RWPE1 (cell line): ENCODE results near the gene TACSTD2.
"Not testable (repeated sequence)": the region's sequence is repeated elsewhere in the genome, so short reads cannot be mapped to it uniquely, and the experiment has no call there.

Experiments used
- CTCF ChIA-PET: fragments of 350-600 bp; sonication (Branson Sonifier 250); formaldehyde crosslinking; extraction: SDS; loops from one replicate; lab custom pipeline; 2021; lab: Yijun Ruan, JAX
- POLR2A ChIA-PET: fragments of 400-600 bp; formaldehyde crosslinking; extraction: SDS; loops from one replicate; lab custom pipeline; 2020; ENCODE audit warnings: antibody characterized with exemption; ENCODE audit not compliant: low non-redundant PET; lab: Yijun Ruan, JAX
- DNase-seq: peaks from one replicate; pipeline ENCODE4 v3.0.0; 2012; ENCODE audit warnings: low spot score
- H3K27ac ChIP-seq: fragments of 450-650 bp; 2 replicates; pipeline ENCODE4 v1.5.1; 2017
- TF ChIP-seq, protein P1 (sequence below): fragments of 450-650 bp; conservative IDR thresholded peaks from 2 replicates; pipeline ENCODE4 v1.5.1; 2017; ENCODE audit warnings: low read depth, mild to moderate bottlenecking

Gene TACSTD2, protein sequence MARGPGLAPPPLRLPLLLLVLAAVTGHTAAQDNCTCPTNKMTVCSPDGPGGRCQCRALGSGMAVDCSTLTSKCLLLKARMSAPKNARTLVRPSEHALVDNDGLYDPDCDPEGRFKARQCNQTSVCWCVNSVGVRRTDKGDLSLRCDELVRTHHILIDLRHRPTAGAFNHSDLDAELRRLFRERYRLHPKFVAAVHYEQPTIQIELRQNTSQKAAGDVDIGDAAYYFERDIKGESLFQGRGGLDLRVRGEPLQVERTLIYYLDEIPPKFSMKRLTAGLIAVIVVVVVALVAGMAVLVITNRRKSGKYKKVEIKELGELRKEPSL

DNA sequence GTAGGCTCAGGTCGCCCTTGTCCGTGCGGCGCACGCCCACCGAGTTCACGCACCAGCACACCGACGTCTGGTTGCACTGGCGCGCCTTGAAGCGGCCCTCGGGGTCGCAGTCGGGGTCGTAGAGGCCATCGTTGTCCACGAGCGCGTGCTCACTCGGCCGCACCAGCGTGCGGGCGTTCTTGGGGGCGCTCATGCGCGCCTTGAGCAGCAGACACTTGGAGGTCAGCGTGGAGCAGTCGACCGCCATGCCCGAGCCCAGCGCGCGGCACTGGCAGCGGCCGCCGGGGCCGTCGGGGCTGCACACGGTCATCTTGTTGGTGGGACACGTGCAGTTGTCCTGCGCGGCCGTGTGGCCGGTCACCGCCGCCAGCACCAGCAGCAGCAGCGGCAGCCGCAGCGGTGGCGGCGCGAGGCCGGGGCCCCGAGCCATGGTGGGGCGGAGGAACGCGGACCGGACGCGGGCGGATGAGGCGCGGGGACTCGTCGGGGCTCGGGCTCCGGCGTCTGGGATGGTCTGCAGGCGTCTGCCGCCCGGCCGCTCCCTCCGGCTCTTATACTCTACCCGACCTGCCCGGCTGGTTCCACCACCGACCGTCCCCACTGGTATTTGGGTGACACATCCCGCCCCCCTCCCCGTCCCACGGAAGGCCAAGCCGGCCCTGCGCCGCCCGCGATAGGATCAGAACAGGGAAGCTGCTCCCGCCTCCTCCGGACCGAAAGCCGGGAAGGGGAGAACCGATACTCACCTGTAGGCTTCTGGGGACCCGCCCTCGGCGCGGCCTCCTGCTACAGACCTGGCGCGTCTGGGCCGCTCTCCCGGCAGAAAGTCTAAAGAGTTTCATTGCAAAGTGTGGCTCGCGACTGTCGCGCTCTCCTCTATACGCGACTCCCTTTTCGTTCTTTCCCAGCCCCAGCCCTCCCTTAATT, at the start of gene TACSTD2:
Gene TACSTD2 (minus strand): TSS at position 526 of the 927 bp plus-strand sequence. CDS start 96 bp downstream, at position 430.
- ChIA-PET POLR2A (interaction anchor here (0.5 to 0.9 kb wide), 6 partner anchors 10 to 48 kb away, joined by 3 to 19 read pairs (median 4); no protein-coding TSS in a partner anchor), CTCF (interaction anchor here (0.6 to 1.9 kb wide), 2 partner anchors 61 to 76 kb away, joined by 3 to 13 read pairs; no protein-coding TSS in a partner anchor)
- peak within 1 kb of the TSS; percentile 93 for H3K27ac ChIP-seq
- TF ChIP-seq, protein P1, sequence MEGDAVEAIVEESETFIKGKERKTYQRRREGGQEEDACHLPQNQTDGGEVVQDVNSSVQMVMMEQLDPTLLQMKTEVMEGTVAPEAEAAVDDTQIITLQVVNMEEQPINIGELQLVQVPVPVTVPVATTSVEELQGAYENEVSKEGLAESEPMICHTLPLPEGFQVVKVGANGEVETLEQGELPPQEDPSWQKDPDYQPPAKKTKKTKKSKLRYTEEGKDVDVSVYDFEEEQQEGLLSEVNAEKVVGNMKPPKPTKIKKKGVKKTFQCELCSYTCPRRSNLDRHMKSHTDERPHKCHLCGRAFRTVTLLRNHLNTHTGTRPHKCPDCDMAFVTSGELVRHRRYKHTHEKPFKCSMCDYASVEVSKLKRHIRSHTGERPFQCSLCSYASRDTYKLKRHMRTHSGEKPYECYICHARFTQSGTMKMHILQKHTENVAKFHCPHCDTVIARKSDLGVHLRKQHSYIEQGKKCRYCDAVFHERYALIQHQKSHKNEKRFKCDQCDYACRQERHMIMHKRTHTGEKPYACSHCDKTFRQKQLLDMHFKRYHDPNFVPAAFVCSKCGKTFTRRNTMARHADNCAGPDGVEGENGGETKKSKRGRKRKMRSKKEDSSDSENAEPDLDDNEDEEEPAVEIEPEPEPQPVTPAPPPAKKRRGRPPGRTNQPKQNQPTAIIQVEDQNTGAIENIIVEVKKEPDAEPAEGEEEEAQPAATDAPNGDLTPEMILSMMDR, result 0 out of 2 replicates have a peak, but pooled peaks have one; percentile 22
- peak; percentile 86 for DNase-seq

DNA sequence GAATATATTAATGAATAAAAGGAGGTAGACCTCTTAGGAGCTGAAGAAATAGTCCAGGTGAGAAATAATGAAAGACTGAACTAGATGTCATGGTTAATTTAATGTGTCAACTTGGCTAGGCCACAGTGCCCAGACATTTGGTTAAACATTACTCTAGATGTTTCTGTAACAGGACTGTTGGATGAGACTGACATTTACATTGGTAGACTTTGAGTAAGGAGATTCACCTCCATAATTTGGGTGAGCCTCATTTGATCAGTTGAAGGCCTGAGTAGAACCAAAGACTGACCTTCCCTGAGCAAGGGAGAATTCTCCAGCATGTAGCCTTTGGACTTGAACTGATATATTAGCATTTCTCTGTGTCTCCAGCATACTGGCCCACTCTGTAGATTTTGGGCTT, 49.2 kb upstream of the TACSTD2 start:
- TF ChIP-seq, protein P1, result no peak
- H3K27ac ChIP-seq, result no peak overlapping the region
- CTCF ChIA-PET, result no interaction called here
- DNase-seq, result no peak
- POLR2A ChIA-PET, result no interaction called here

DNA sequence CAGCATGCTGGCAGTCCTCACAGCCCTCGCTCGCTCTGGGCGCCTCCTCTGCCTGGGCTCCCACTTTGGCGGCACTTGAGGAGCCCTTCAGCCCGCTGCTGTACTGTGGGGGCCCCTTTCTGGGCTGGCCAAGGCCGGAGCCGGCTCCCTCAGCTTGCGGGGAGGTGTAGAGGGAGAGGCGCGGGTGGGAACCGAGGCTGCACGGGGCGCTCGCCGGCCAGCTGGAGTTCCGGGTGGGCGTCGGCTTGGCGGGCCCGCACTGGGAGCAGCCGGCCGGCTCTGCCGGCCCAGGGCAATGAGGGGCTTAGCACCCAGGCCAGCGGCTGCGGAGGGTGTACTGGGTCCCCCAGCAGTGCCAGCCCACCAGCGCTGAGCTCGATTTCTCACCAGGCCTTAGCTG, 46.2 kb upstream of the TACSTD2 start:
- CTCF ChIA-PET, result interaction anchor here (1.6 kb wide), 1 partner anchor 29 kb away, joined by 4 read pairs; no protein-coding TSS in a partner anchor

DNA sequence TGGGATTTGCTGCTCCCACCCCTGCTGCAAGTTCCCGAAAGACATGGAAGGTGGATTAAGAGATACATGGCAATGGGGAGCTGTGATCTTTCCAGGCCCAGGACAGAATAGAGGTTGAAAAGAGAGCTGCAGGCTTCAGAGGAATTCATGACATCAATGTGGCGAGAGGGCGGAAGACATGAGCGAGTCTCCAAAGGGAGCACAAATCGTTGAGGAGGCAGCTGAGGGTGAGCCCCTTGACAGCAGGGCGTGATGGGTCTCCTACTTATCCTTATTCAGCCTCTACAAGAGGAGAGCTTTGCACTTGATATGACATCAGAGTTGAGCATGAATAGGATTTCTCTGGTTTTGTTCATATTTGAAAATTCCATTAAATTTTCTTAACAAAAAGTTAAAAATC, 45.5 kb upstream of the TACSTD2 start:
- DNase-seq, result no peak
- H3K27ac ChIP-seq, result no peak overlapping the region
- CTCF ChIA-PET, result interaction anchor here (0.6 to 1.6 kb wide), 3 partner anchors 20 to 55 kb away, joined by 3 to 4 read pairs (median 3); no protein-coding TSS in a partner anchor
- POLR2A ChIA-PET, result no interaction called here
- TF ChIP-seq, protein P1, result no peak

More for the DNA sequence above, 46.2 kb upstream of the TACSTD2 start:
- DNase-seq, H3K27ac ChIP-seq, POLR2A ChIA-PET: not testable (repeated sequence)

DNA sequence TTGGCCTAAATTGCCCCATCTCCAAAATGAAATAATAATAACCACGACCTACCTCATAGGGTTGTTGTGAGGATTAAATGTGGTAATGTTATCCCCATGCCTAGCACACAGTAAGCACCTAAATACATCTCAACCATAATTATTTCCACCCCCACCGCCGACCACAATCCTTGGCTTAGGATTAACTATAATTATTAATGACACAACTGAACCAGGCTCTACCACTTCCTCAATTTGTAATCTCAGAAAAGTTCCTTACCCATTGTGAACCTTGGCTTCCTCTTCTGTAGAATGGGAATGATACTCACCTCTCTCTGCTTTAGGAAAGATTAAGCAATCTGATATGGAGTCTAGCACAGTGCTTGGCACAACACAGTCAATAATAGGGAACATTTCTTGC, 44.3 kb upstream of the TACSTD2 start:
- TF ChIP-seq, protein P1, result no peak
- ChIA-PET POLR2A (no interaction called here), CTCF (no interaction called here)
- no peak for DNase-seq
- H3K27ac ChIP-seq, result no peak overlapping the region

DNA sequence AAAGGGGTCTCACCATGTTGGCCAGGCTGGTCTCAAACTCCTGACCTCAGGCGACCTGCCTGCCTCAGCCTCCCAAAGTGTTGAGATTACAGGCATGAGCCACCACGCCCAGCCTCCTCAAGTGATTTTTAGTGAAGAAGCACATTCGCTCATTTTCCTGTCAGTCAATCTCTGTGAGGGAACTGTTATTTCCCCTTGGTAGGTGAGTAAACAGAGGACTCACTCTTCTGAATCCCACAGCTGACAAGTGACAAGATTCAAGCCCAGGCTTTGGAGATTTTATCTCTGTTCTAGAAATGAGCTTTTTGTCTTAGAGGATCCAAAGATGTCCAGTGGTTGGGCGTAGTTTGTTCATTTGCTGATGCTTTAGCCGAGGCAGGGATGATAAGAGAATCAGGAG, 43.9 kb upstream of the TACSTD2 start:
- POLR2A ChIA-PET, result no interaction called here
- DNase-seq, result no peak
- TF ChIP-seq, protein P1, result no peak
- peak overlapping the region; percentile 51 for H3K27ac ChIP-seq
- CTCF ChIA-PET, result interaction anchor here (0.7 kb wide), 1 partner anchor 97 kb away, joined by 3 read pairs; no protein-coding TSS in a partner anchor
